Spinal cord (tissue), 10 donors: ENCODE results near the gene GIPC1. TPM values are rescaled to one million over a fixed set of nuclear protein-coding genes. Genes with fewer than 3 reads are reported as not detected.
"Not testable (repeated sequence)": the region's sequence is repeated elsewhere in the genome, so short reads cannot be mapped to it uniquely, and the experiment has no call there.

Experiments used
- DNase-seq, 6 donors: peaks; one replicate each; pipeline versions ENCODE4 v3.0.0 to v3.0.0-alpha.2; 2013 to 2015; ENCODE audit warnings: low spot score in 6 of 6, low read depth in 4 of 6
- H3K27ac ChIP-seq: one replicate; pipeline ENCODE4 v1.5.1; 2013; ENCODE audit warnings: low read depth, low read length, control low read depth
- H3K27me3 ChIP-seq: one replicate; pipeline ENCODE4 v1.6.1; 2013; ENCODE audit warnings: low read length; ENCODE audit not compliant: control insufficient read depth, insufficient read depth
- H3K36me3 ChIP-seq: one replicate; pipeline ENCODE4 v1.6.1; 2013; ENCODE audit warnings: low read length; ENCODE audit not compliant: control insufficient read depth, insufficient read depth
- H3K4me1 ChIP-seq: one replicate; pipeline ENCODE4 v1.6.1; 2013; ENCODE audit warnings: low read length; ENCODE audit not compliant: control insufficient read depth, insufficient read depth
- H3K4me3 ChIP-seq: one replicate; pipeline ENCODE4 v1.5.1; 2013; ENCODE audit warnings: low read depth, low read length, control low read depth
- H3K9me3 ChIP-seq: one replicate; pipeline ENCODE4 v1.6.1; 2013; ENCODE audit warnings: low read length; ENCODE audit not compliant: control insufficient read depth, insufficient read depth
- WGBS: methylation state at CpG from one replicate; pipeline ENCODE4 v1.1.5; 2013; ENCODE audit warnings: missing lambda C conversion rate; ENCODE audit not compliant: insufficient coverage; 5-methylcytosine and 5-hydroxymethylcytosine counted together
- polyA plus RNA-seq, 2 donors: library from polyadenylated mRNA; unstranded; fragments of 120-200 nt; gene quantifications; one replicate each; pipeline ENCODE4 v1.2.1, GENCODE V29; 2013; ENCODE audit not compliant: insufficient read length in 2 of 2
- total RNA-seq, 2 donors: library from RNA; depleted of rRNA in 1 of 2; stranded (reverse); fragments of 120-200 nt in 1 of 2; fragments of >200 nt in 1 of 2; gene quantifications; one replicate each; pipeline versions ENCODE4 v1.2.3 to v1.2.4, GENCODE V29; 2013 to 2014
- donor health status: healthy.

Gene GIPC1
- total and polyA plus RNA-seq, 4 donors = 58.3 to 137 (median 114) TPM

DNA sequence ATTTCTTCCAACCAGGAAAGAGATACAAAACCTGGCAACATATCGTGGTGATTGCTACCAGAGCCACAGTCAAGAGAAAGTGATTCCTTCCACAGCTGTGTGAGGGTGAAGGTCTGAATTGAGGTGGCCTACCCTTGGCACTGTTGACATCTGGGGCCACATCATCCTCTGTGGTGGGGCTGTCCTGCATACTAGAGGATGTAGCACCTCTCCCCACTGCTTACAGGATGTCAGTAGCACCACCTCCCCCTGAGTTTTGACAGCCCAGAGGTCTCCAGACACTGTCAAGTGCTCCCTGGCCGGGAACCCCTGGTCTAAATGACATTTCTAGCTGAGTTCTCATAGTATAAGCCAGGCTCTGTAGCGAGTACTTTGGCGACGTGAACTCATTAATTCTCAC is 36.2 kb downstream of the GIPC1 start:
- Histone ChIP-seq H3K27me3 (no peaks in the 10 kb centered on the region), H3K36me3 (peaks cover 59% of the 10 kb centered on the region), H3K4me3 (no peak overlapping the region), H3K4me1 (no peaks in the 10 kb centered on the region), H3K9me3 (no peaks in the 10 kb centered on the region), H3K27ac (no peak overlapping the region)
- 69% methylated on average over 2 of the region's 5 CpGs for WGBS
- no peak for DNase-seq

DNA sequence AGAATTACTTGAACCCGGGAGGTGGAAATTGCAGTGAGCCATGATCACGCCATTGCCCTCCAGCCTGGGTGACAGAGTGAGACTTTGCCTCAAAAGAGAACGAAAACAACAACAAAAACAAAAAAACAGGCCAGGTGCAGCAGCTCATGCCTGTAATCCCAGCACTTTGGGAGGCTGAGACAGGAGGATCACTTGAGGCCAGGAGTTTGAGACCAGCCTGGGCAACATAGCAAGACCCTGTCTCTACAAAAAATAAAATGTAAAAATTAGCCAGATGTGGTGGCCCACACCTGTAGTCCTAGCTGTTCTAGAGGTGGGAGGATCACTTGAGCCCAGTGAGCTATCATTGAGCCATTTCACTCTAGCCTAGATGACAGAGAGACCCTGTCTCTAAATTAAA is 43.6 kb downstream of the GIPC1 start:
- WGBS = 83% methylated on average over 1 of the region's 3 CpGs
- H3K4me1 ChIP-seq, H3K27ac ChIP-seq, H3K27me3 ChIP-seq, DNase-seq, H3K9me3 ChIP-seq, H3K4me3 ChIP-seq: not testable (repeated sequence)
- peaks cover 79% of the 10 kb centered on the region for H3K36me3 ChIP-seq

DNA sequence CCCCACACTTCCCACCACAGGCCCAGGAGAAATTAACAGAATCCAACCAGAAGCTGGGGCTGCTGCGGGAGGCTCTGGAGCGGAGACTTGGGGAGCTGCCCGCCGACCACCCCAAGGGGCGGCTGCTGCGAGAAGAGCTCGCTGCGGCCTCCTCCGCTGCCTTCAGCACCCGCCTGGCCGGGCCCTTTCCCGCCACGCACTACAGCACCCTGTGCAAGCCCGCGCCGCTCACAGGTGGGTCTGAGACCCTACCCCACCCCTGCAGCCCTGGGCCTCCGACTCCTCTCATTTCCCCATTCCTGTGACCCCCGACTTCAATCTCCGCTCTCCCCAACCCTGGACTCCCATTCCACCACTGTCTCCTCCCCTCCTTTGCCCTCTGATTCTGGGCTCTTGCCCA is 45.1 kb downstream of the GIPC1 start:
- 99% methylated on average over 19 of the region's 19 CpGs for WGBS
- no peaks in the 10 kb centered on the region for H3K9me3 ChIP-seq

DNA sequence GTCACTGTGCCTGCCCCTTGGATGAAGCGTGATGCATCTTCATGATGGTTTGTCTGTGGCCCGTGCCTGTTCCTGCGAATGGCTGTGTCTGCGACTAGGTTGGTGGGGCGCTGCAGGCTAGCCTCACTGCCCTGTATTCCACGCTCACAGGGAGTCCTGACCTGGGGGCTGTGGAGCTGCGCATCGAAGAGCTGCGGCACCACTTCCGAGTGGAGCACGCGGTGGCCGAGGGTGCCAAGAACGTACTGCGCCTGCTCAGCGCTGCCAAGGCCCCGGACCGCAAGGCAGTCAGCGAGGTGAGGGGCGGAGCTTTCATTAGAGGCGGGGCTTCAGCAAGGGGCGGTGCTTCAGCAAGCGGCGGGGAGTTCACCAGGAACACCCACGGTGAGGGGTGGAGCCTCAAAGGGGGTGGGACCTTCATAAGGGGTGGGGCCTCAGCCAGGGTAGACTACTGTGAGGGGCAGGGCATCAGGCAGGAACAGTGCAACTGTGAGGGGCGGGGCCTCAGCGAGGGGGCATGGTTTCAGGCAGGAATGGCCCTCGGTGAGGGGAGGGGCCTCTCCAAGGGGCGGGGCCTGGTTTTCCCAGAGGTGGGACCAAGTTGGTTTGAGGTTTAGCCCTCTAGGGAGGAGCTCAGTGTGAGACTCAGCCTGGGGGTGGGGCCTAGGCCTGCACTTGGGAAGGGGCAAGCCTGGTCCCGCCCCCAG is 45.6 kb downstream of the GIPC1 start:
- H3K36me3 ChIP-seq = peaks cover 85% of the 10 kb centered on the region
- no peaks in the 10 kb centered on the region for H3K27me3 ChIP-seq
- H3K4me3 ChIP-seq = no peak overlapping the region
- H3K27ac ChIP-seq = no peak overlapping the region
- no peaks in the 10 kb centered on the region for H3K9me3 ChIP-seq
- WGBS = 81% methylated on average over 30 of the region's 30 CpGs
- DNase-seq = no peak
- no peaks in the 10 kb centered on the region for H3K4me1 ChIP-seq

More for the DNA sequence above, 45.1 kb downstream of the GIPC1 start:
- Histone ChIP-seq H3K4me1 (no peaks in the 10 kb centered on the region), H3K27ac (no peak overlapping the region), H3K36me3 (peaks cover 89% of the 10 kb centered on the region), H3K27me3 (no peaks in the 10 kb centered on the region), H3K4me3 (no peak overlapping the region)
- no peak for DNase-seq

DNA sequence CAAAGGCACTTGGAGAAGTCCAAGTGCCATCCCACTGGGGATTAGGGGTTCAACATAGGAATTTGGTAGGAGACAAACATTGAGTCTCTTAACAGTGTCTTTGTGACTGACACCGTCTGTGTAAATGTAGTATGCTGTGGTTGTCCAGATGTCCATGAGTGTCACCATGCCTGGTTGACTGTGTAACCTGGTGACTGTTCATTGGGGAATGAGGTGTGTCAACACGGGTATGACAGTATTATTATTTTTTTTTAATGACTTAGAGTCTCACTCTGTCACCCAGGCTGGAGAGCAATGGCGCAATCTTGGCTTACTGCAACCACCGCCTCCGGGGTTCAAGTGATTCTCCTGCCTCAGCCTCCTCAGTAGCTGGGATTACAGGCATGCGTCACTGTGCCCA is 46.6 kb downstream of the GIPC1 start:
- Histone ChIP-seq H3K27ac (no peak overlapping the region), H3K9me3 (no peaks in the 10 kb centered on the region), H3K27me3 (no peaks in the 10 kb centered on the region), H3K4me1 (no peaks in the 10 kb centered on the region), H3K4me3 (no peak overlapping the region), H3K36me3 (peaks cover 85% of the 10 kb centered on the region)
- 96% methylated on average over 5 of the region's 6 CpGs for WGBS
- no peak for DNase-seq

DNA sequence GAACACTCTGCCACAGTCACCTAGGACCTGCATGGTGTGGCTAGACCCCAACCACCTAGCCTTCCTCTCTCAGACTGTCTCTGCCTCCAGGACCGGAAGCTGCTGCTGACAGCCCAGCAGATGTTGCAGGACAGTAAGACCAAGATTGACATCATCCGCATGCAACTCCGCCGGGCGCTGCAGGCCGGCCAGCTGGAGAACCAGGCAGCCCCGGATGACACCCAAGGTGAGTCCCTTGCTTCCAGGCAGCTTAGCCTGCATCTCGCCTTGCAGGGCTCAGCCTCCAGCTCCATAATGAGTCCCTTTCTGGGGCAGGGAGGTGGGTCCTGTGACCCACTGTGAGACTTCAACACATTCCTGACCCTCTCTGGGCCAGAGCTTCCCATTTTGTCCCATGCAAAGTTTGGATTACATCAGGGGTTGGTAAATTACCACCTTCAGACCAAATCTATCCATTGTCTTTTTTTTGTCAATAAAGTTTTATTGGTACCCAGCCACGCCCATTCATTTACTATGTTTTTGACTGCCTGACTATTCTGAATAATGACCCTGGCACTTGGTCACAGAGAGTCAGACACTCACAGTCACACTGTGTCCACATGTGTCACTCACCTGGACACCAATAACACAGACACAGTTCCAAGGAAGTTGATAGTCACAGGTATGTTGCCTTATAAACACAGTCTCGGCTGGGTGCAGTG is 49.4 kb downstream of the GIPC1 start:
- WGBS = 94% methylated on average over 10 of the region's 10 CpGs
- Histone ChIP-seq H3K9me3 (no peaks in the 10 kb centered on the region), H3K4me1 (no peaks in the 10 kb centered on the region), H3K36me3 (peaks cover 90% of the 10 kb centered on the region), H3K27ac (no peak overlapping the region), H3K4me3 (no peak overlapping the region), H3K27me3 (no peaks in the 10 kb centered on the region)
- DNase-seq = no peak

DNA sequence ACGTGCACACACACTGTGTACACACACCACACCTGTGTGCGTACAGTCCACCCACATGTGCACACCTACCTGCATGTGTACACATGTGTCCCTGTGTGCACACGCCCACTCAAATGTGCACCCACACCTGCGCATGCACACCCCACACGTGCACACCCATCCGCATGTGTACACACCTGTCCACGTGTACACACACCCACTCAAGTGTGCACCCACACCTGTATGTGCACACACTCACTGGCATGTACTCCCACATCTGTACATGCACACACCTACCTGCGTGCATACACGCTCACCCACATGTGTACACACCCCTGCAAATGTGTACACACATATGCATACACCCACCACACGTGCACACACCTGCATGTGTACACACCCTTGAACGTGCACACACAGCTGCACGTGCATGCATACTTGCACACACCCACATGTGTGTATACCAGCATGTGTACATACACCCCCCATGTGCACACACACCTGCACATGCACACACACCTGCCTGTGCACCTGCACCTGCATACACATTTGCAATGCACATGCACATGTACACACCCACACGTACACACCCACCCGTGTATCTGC is 52.2 kb downstream of the GIPC1 start:
- WGBS = 97% methylated on average over 12 of the region's 14 CpGs
- peaks cover 82% of the 10 kb centered on the region for H3K36me3 ChIP-seq
- no peak overlapping the region for H3K27ac ChIP-seq
- no peak for DNase-seq
- H3K4me1 ChIP-seq = peaks cover 14% of the 10 kb centered on the region
- no peaks in the 10 kb centered on the region for H3K27me3 ChIP-seq
- H3K9me3 ChIP-seq = no peaks in the 10 kb centered on the region
- H3K4me3 ChIP-seq = no peak overlapping the region

DNA sequence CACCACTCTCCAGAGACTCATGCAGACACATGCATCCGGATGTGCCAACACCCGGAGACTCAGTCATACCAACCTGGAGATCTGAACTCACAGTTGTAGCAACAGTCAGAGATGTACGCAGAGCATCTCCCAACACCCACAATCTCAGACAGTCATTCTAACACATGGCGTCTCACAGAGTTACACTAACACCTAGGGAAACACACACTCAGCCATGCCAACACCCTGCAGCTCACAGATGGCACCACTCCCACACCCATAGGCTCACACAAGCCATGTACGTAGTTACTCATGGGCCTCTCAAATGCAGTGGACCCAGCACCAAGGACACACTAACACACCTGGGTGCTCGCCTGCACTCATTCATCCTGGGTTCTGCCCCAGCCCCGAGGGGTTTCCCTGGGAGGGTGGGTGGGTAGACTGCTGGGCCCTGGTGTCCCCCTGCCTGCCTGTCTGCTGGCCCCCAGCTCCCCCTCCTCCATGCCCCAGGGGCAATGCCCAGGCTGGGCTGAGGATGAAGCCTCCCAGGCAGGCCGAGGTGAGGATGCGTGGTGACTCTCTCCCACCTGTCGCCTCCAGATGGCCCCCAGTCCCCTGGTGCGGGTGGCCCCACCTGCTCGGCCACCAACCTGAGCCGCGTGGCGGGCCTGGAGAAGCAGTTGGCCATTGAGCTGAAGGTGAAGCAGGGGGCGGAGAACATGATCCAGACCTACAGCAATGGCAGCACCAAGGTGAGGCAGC is 52.9 kb downstream of the GIPC1 start:
- peak in 1 of 6 donors; percentile 21 for DNase-seq

DNA sequence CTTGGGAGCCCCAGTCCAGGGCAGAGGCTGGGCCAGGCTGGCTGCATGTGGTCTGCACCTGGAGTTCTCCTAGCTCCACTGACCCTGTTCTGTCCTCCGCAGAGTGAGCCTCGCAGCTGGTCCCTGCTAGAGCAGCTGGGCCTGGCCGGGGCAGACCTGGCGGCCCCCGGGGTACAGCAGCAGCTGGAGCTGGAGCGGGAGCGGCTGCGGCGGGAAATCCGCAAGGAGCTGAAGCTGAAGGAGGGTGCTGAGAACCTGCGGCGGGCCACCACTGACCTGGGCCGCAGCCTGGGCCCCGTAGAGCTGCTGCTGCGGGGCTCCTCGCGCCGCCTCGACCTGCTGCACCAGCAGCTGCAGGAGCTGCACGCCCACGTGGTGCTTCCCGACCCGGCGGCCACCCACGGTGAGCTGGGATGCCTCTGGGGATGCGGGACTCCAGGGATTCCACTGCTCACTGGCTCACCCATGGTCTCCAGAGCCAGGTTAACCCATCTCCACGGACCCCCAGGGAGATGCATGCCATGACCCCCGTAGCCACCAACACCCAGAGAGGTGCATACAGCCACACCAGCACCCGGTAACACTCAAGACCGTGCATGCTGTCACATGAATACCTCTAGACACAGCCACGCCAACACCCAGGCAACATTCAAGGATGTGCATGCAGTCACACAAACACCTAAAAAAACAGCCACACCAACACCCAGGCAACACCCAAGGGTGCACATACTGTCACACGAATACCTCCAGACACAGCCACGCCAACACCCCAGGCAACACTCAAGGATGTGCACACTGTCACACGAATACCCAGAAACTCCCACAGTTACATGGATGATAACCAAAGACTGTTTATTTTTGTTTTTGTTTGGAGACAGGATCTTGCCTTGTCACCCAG is 54.6 kb downstream of the GIPC1 start:
- H3K27me3 ChIP-seq = no peaks in the 10 kb centered on the region
- H3K4me1 ChIP-seq = peaks cover 14% of the 10 kb centered on the region
- H3K27ac ChIP-seq = no peak overlapping the region
- no peaks in the 10 kb centered on the region for H3K9me3 ChIP-seq
- 89% methylated on average over 32 of the region's 34 CpGs for WGBS
- DNase-seq = no peak
- no peak overlapping the region for H3K4me3 ChIP-seq
- H3K36me3 ChIP-seq = peaks cover 65% of the 10 kb centered on the region

More for the DNA sequence above, 52.9 kb downstream of the GIPC1 start:
- H3K27me3 ChIP-seq = no peaks in the 10 kb centered on the region
- H3K4me3 ChIP-seq = no peak overlapping the region
- H3K4me1 ChIP-seq = peaks cover 14% of the 10 kb centered on the region
- H3K27ac ChIP-seq = no peak overlapping the region
- WGBS = 97% methylated on average over 14 of the region's 16 CpGs
- no peaks in the 10 kb centered on the region for H3K9me3 ChIP-seq
- H3K36me3 ChIP-seq = peaks cover 76% of the 10 kb centered on the region
